Ishikawa (cell line): ENCODE data around the gene STT3A.

Experiments
- CEBPB ChIP-seq: IDR thresholded peaks from 2 replicates; pipeline ENCODE4 v1.6.1; 2012
- EGR1 ChIP-seq: IDR thresholded peaks from 2 replicates; pipeline ENCODE4 v1.6.1; 2012
- EP300 ChIP-seq: IDR thresholded peaks from 2 replicates; pipeline ENCODE4 v1.6.1; 2012; ENCODE audit warnings: borderline replicate concordance
- FOXM1 ChIP-seq: IDR thresholded peaks from 2 replicates; pipeline ENCODE4 v1.6.1; 2012; ENCODE audit warnings: low read depth, borderline replicate concordance
- MAX ChIP-seq: IDR thresholded peaks from 2 replicates; pipeline ENCODE4 v1.6.1; 2012
- RAD21 ChIP-seq: IDR thresholded peaks from 2 replicates; pipeline ENCODE4 v1.6.1; 2012; ENCODE audit warnings: low read depth
- REST ChIP-seq: IDR thresholded peaks from 2 replicates; pipeline ENCODE4 v1.6.1; 2012; ENCODE audit warnings: low read depth, mild to moderate bottlenecking
- TAF1 ChIP-seq: IDR thresholded peaks from 2 replicates; pipeline ENCODE4 v1.6.1; 2012; ENCODE audit warnings: low read depth, mild to moderate bottlenecking
- USF1 ChIP-seq: IDR thresholded peaks from 2 replicates; pipeline ENCODE4 v1.6.1; 2012
- ZBTB7A ChIP-seq: IDR thresholded peaks from 2 replicates; pipeline ENCODE4 v1.6.1; 2012; ENCODE audit warnings: low read depth

- no peak for TF ChIP-seq EP300
- no peak for TF ChIP-seq MAX
- no peak for TF ChIP-seq ZBTB7A
- no peak for TF ChIP-seq TAF1
- TF ChIP-seq REST: no peak
- no peak for TF ChIP-seq FOXM1
- TF ChIP-seq EGR1: no peak
- TF ChIP-seq RAD21: no peak
- no peak for TF ChIP-seq USF1
- no peak for TF ChIP-seq CEBPB
Observed at GRCh38 chr11:125603207-125603606, 10.6 kb downstream of the STT3A start.
